Neuronal stem cell (in vitro differentiated cells): ENCODE measurements around the gene CEP131.

Experiments used
- DNase-seq: peaks from one replicate; pipeline ENCODE4 v3.0.0-alpha.2; 2013; ENCODE audit warnings: low spot score
- H2AFZ ChIP-seq: one replicate; pipeline ENCODE4 v1.6.1; 2013; ENCODE audit warnings: mild to moderate bottlenecking, low read length, inconsistent platforms
- H2AK5ac ChIP-seq: 2 replicates; pipeline ENCODE4 v1.6.1; 2013; ENCODE audit warnings: low read depth, mild to moderate bottlenecking, inconsistent platforms, low read length, moderate library complexity, mixed read lengths
- H2BK120ac ChIP-seq: 2 replicates; pipeline ENCODE4 v1.6.1; 2013; ENCODE audit warnings: low read depth, mild to moderate bottlenecking, inconsistent platforms, low read length, moderate library complexity, mixed read lengths
- H2BK12ac ChIP-seq: one replicate; pipeline ENCODE4 v1.6.1; 2013; ENCODE audit warnings: low read length, inconsistent platforms
- H2BK15ac ChIP-seq: 2 replicates; pipeline ENCODE4 v1.6.1; 2013; ENCODE audit warnings: mild to moderate bottlenecking, low read length, inconsistent platforms, mixed read lengths
- H2BK5ac ChIP-seq: one replicate; pipeline ENCODE4 v1.6.1; 2013; ENCODE audit warnings: inconsistent platforms, mild to moderate bottlenecking, low read length, moderate library complexity
- H3K14ac ChIP-seq: one replicate; pipeline ENCODE4 v1.6.1; 2013; ENCODE audit warnings: low read length, inconsistent platforms
- H3K18ac ChIP-seq: 2 replicates; pipeline ENCODE4 v1.6.1; 2013; ENCODE audit warnings: low read length, inconsistent platforms
- H3K23ac ChIP-seq: 2 replicates; pipeline ENCODE4 v1.6.1; 2013; ENCODE audit warnings: low read depth, mild to moderate bottlenecking, mixed read lengths, low read length, inconsistent platforms; ENCODE audit not compliant: poor library complexity
- H3K27ac ChIP-seq: replicated peaks from 3 replicates; pipeline ENCODE4 v1.5.1; 2013; ENCODE audit warnings: low read length, inconsistent platforms
- H3K27me3 ChIP-seq, 3 experiments: 2 replicates each; pipeline ENCODE4 v1.6.1; 2013; ENCODE audit warnings: low read length in 3 of 3, mild to moderate bottlenecking in 2 of 3, inconsistent platforms in 1 of 3, low read depth in 1 of 3, mixed read lengths in 1 of 3, moderate library complexity in 1 of 3; ENCODE audit not compliant: control insufficient read depth in 3 of 3, insufficient read depth in 3 of 3
- H3K36me3 ChIP-seq, 2 donors: replicated peaks in 1 of 2; 2 replicates each; pipeline ENCODE4 v1.6.1; 2013; ENCODE audit warnings: low read length in 2 of 2; ENCODE audit not compliant: control insufficient read depth in 2 of 2, insufficient read depth in 2 of 2
- H3K4ac ChIP-seq: 2 replicates; pipeline ENCODE4 v1.6.1; 2013; ENCODE audit warnings: inconsistent platforms, mild to moderate bottlenecking, low read length, moderate library complexity
- H3K4me1 ChIP-seq, 2 donors: 1 replicate in 1 of 2; 2 replicates in 1 of 2; pipeline ENCODE4 v1.6.1; 2013; ENCODE audit warnings: low read length in 2 of 2, low read depth in 1 of 2; ENCODE audit not compliant: control insufficient read depth in 2 of 2, insufficient read depth in 1 of 2
- H3K4me2 ChIP-seq: one replicate; pipeline ENCODE4 v1.6.1; 2013; ENCODE audit warnings: mild to moderate bottlenecking, low read length, inconsistent platforms; ENCODE audit not compliant: insufficient read depth, poor library complexity, severe bottlenecking
- H3K4me3 ChIP-seq, 2 donors: 2 replicates each; pipeline ENCODE4 v1.5.1; 2013; ENCODE audit warnings: low read length in 2 of 2, mild to moderate bottlenecking in 2 of 2, inconsistent platforms in 1 of 2, moderate library complexity in 1 of 2
- H3K79me1 ChIP-seq: one replicate; pipeline ENCODE4 v1.6.1; 2013; ENCODE audit warnings: low read depth, mild to moderate bottlenecking, inconsistent platforms, low read length, moderate library complexity
- H3K9ac ChIP-seq: one replicate; pipeline ENCODE4 v1.6.1; 2013; ENCODE audit warnings: mild to moderate bottlenecking, low read depth, low read length, inconsistent platforms; ENCODE audit not compliant: poor library complexity
- H3K9me3 ChIP-seq, 2 donors: replicated peaks in 1 of 2; 2 replicates each; pipeline versions ENCODE3 to v1.6.1; 2013; ENCODE audit warnings: low read length in 2 of 2, mild to moderate bottlenecking in 2 of 2, inconsistent platforms in 1 of 2, low read depth in 1 of 2, mixed read lengths in 1 of 2, moderate library complexity in 1 of 2; ENCODE audit not compliant: control insufficient read depth in 2 of 2, insufficient read depth in 1 of 2
- H4K8ac ChIP-seq: one replicate; pipeline ENCODE4 v1.6.1; 2013; ENCODE audit warnings: low read depth, mild to moderate bottlenecking, inconsistent platforms, low read length, moderate library complexity
- H4K91ac ChIP-seq: one replicate; pipeline ENCODE4 v1.6.1; 2013; ENCODE audit warnings: low read length, low read depth, mild to moderate bottlenecking, inconsistent platforms; ENCODE audit not compliant: poor library complexity
- WGBS, 2 donors: extraction: QIAGEN DNeasy Blood & Tissue Kit; methylation state at CpG; one replicate each; pipeline ENCODE4 v1.1.7; 2013; ENCODE audit warnings: missing lambda C conversion rate in 2 of 2, mixed read lengths in 1 of 2; ENCODE audit not compliant: insufficient read length in 2 of 2, insufficient replicate concordance in 1 of 2; ENCODE audit errors: extremely low coverage in 2 of 2; 5-methylcytosine and 5-hydroxymethylcytosine counted together

CEP131 gene

DNA sequence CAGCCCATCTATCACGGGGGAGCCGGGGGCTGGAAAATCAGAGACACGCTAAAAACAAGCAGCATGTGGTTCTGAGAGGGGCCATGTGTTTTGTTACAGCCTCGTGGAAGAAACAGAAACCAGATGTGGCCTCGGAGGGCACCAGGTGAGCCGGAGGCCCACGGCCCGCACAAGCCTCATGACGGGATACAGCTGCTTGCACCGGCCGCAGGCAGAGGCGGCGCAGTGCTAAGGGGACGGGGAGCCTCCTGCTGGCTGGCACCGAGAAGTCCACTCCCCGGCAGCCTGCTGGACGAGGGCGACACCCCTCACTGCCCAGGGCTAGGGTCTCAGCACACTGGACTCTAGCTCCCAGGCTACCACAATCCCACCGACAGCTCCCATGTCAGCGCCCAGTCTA lies 35.5 kb upstream of the CEP131 start:
- Histone ChIP-seq H2AK5ac (no peak overlapping the region), H3K4ac (no peak overlapping the region), H3K9ac (peak overlapping the region; percentile 44), H3K18ac (peak overlapping the region; percentile 19), H2BK15ac (no peak overlapping the region), H3K23ac (peak overlapping the region; percentile 75), H2BK5ac (peak overlapping the region; percentile 66), H3K27me3 (no peaks in the 10 kb centered on the region), H2BK120ac (no peak overlapping the region), H3K36me3 (peaks cover 7 to 42% of the 10 kb centered on the region in 2 donors), H2BK12ac (no peak overlapping the region), H2AFZ (no peak overlapping the region), H3K4me1 (peaks cover 2 to 5% of the 10 kb centered on the region in 2 donors), H4K8ac (no peak overlapping the region), H3K27ac (no peak overlapping the region), H3K79me1 (peaks cover 8% of the 10 kb centered on the region), H3K9me3 (no peaks in the 10 kb centered on the region), H4K91ac (no peak overlapping the region), H3K4me2 (no peak overlapping the region), H3K4me3 (no peak overlapping the region), H3K14ac (peak overlapping the region; percentile 17)
- no peak for DNase-seq
- WGBS, 2 donors: no CpG with 5 or more reads among the region's 20 CpGs

DNA sequence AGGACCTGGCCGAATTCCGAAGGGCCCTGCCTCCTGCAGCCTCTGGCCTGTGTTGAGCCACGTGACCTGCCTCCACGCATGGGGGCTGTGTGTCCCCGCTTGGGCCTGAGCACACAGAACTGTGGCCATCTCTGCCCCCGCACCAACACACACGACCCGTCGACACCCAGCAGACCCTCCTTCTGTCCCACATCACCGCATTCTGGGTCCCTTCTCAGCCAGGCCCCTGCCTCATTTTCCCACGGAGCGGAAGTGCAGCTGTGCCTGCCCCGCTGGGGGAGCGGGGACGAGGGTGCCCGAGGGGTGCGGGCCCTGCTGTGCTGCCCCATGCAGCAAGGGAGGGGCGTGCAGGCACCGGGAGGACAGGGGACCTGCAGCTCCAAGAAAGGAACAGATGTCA lies 34.8 kb upstream of the CEP131 start:
- no peak overlapping the region for H3K4me3 ChIP-seq
- H2BK5ac ChIP-seq: no peak overlapping the region
- no peak overlapping the region for H4K8ac ChIP-seq
- H3K79me1 ChIP-seq: peaks cover 8% of the 10 kb centered on the region
- no peak overlapping the region for H2AK5ac ChIP-seq
- DNase-seq: no peak
- H2AFZ ChIP-seq: no peak overlapping the region
- no peak overlapping the region for H2BK15ac ChIP-seq
- no peak overlapping the region for H4K91ac ChIP-seq
- H3K4me2 ChIP-seq: no peak overlapping the region
- H3K4me1 ChIP-seq: peaks cover 2 to 12% of the 10 kb centered on the region in 2 donors
- no CpG with 5 or more reads among the region's 19 CpGs for WGBS, 2 donors
- H2BK12ac ChIP-seq: no peak overlapping the region
- H3K9me3 ChIP-seq: no peaks in the 10 kb centered on the region
- no peak overlapping the region for H3K18ac ChIP-seq
- H3K9ac ChIP-seq: no peak overlapping the region
- no peak overlapping the region for H3K27ac ChIP-seq
- H3K4ac ChIP-seq: no peak overlapping the region
- H3K23ac ChIP-seq: peak overlapping the region; percentile 69
- H3K27me3 ChIP-seq: no peaks in the 10 kb centered on the region
- no peak overlapping the region for H3K14ac ChIP-seq
- H2BK120ac ChIP-seq: no peak overlapping the region
- peaks cover 7 to 42% of the 10 kb centered on the region in 2 donors for H3K36me3 ChIP-seq

DNA sequence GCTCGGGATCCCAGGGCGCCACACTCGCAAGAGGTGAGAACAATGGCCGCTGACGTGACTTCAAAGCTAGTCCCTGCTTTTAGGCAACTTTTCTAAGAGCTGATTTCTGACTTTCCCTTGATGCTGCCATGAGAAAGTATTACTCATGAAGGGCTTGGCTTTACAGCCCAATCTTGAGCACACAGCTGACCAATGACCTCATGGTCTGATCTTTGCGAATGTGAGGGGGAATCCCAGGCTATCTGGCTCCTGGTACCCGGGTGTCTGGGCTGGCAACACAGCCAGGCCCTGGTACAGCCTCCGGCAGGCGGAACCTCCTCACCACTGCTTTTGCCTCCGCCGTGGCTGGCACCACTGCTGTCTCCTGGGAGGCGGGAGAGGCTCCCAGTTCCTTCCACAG lies 33.9 kb upstream of the CEP131 start:
- Histone ChIP-seq H2BK15ac (no peak overlapping the region), H3K36me3 (peaks cover 7 to 33% of the 10 kb centered on the region in 2 donors), H3K18ac (no peak overlapping the region), H3K79me1 (peaks cover 9% of the 10 kb centered on the region), H4K91ac (no peak overlapping the region), H3K14ac (no peak overlapping the region), H3K4me3 (no peak overlapping the region), H3K27me3 (no peaks in the 10 kb centered on the region), H2BK5ac (no peak overlapping the region), H3K9ac (no peak overlapping the region), H4K8ac (no peak overlapping the region), H2AK5ac (no peak overlapping the region), H2AFZ (no peak overlapping the region), H2BK120ac (no peak overlapping the region), H3K9me3 (no peaks in the 10 kb centered on the region), H3K4me1 (peaks cover 2 to 21% of the 10 kb centered on the region in 2 donors), H3K23ac (no peak overlapping the region), H3K4me2 (no peak overlapping the region), H3K4ac (no peak overlapping the region), H2BK12ac (no peak overlapping the region), H3K27ac (no peak overlapping the region)
- WGBS, 2 donors: no CpG with 5 or more reads among the region's 12 CpGs
- no peak for DNase-seq

DNA sequence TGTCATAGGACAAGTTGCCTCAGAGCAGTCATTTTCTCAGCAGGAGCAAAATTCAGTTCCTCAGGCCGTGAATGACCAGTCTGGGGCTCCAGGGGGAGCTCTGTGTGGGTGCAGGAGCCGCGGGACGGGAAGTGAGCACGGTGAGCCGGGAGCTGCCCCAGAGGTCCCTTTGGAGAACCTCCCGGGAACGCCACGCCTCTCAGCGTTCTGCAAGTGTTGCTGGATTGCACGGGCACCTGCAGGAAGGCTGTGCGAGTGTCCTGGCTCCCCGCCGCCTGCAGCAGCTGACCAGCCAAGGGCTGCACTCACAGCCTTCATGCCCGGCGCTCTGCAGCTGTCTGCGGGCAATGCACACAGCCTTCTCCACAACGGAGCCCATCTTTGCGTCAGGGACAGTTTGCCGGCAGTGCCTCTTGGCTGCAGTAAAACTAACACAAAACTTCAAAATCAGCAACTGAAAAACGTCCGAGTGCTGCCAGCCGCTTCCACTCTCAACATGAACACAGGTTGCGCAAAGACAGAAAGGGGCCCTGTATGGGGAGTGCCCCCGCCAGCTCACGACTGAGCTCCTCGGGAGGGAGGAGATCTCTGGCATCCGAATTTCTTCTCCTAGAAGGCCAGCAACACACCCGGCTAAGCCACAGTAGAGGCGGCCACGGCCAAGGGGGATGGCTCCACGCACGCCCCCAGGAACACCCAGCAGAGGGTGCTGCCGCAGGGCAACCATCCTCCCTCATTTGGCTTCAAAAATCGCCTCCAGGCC lies 32.4 kb upstream of the CEP131 start:
- no peaks in the 10 kb centered on the region for H3K9me3 ChIP-seq
- no peak overlapping the region for H3K4me3 ChIP-seq
- H3K18ac ChIP-seq: peak overlapping the region; percentile 78
- no peak overlapping the region for H2BK5ac ChIP-seq
- H3K4me1 ChIP-seq: peaks cover 2 to 21% of the 10 kb centered on the region in 2 donors
- no peak overlapping the region for H4K91ac ChIP-seq
- no peak overlapping the region for H3K4ac ChIP-seq
- WGBS, 2 donors: no CpG with 5 or more reads among the region's 35 CpGs
- no peak overlapping the region for H3K27ac ChIP-seq
- no peaks in the 10 kb centered on the region for H3K27me3 ChIP-seq
- H2BK12ac ChIP-seq: no peak overlapping the region
- peaks cover 7 to 26% of the 10 kb centered on the region in 2 donors for H3K36me3 ChIP-seq
- H2AK5ac ChIP-seq: peak overlapping the region; percentile 6
- H4K8ac ChIP-seq: no peak overlapping the region
- no peak for DNase-seq
- no peak overlapping the region for H3K4me2 ChIP-seq
- peak overlapping the region; percentile 88 for H3K9ac ChIP-seq
- H3K14ac ChIP-seq: peak overlapping the region; percentile 39
- H2BK15ac ChIP-seq: no peak overlapping the region
- H3K23ac ChIP-seq: no peak overlapping the region
- peaks cover 9% of the 10 kb centered on the region for H3K79me1 ChIP-seq
- no peak overlapping the region for H2AFZ ChIP-seq
- H2BK120ac ChIP-seq: no peak overlapping the region
